Neural progenitor cell (in vitro differentiated cells): ENCODE results near the gene NKPD1.

Experiments used
- CTCF ChIP-seq: fragments of 200-600 bp; sonication (generic); IDR thresholded peaks from 2 replicates; pipeline ENCODE4 v1.5.1; 2017; ENCODE audit warnings: antibody characterized with exemption, mild to moderate bottlenecking
- EZH2 ChIP-seq: fragments of 200-600 bp; sonication (generic); IDR thresholded peaks from 2 replicates; pipeline ENCODE4 v1.6.1; 2017; ENCODE audit warnings: antibody characterized with exemption, mild to moderate bottlenecking, moderate library complexity
- EZH2phosphoT487 ChIP-seq: fragments of 200-600 bp; sonication (generic); IDR thresholded peaks from 2 replicates; pipeline ENCODE4 v1.6.1; 2017; ENCODE audit warnings: antibody characterized with exemption

GRCh38 chr19:45179892-45180370 is 19.1 kb upstream of the NKPD1 start:
- no peak for TF ChIP-seq EZH2phosphoT487
- TF ChIP-seq CTCF: no peak
- TF ChIP-seq EZH2: no peak
